Skeletal muscle tissue (tissue), 4 donors: ENCODE results near the gene IGFBP6. TPM values are rescaled to one million over a fixed set of nuclear protein-coding genes. Genes with fewer than 3 reads are reported as not detected.
A peak's percentile ranks its signal among the peaks of the same experiment; 100 is the strongest.

Source experiments
- H3K27ac ChIP-seq: one replicate; pipeline ENCODE4 v1.7.0; 2013; ENCODE audit warnings: mild to moderate bottlenecking, low read depth, low read length, inconsistent platforms
- H3K27me3 ChIP-seq, 3 donors: one replicate each; pipeline ENCODE4 v1.7.0; 2013; ENCODE audit warnings: low read length in 3 of 3; ENCODE audit not compliant: control insufficient read depth in 3 of 3, insufficient read depth in 3 of 3
- H3K36me3 ChIP-seq, 3 donors: one replicate each; pipeline ENCODE4 v1.7.0; 2013; ENCODE audit warnings: low read length in 3 of 3; ENCODE audit not compliant: control insufficient read depth in 3 of 3, insufficient read depth in 3 of 3
- H3K4me1 ChIP-seq, 3 donors: one replicate each; pipeline ENCODE4 v1.7.0; 2013; ENCODE audit warnings: low read length in 3 of 3, mild to moderate bottlenecking in 3 of 3; ENCODE audit not compliant: control insufficient read depth in 3 of 3, insufficient read depth in 3 of 3
- H3K4me3 ChIP-seq, 3 donors: one replicate each; pipeline ENCODE4 v1.7.0; 2013; ENCODE audit warnings: low read length in 3 of 3
- H3K9ac ChIP-seq, 3 donors: one replicate each; pipeline ENCODE4 v1.7.0; 2013; ENCODE audit warnings: low read length in 3 of 3, mild to moderate bottlenecking in 3 of 3, moderate library complexity in 2 of 3, low read depth in 1 of 3
- H3K9me3 ChIP-seq, 3 donors: one replicate each; pipeline ENCODE4 v1.7.0; 2013; ENCODE audit warnings: low read length in 3 of 3; ENCODE audit not compliant: control insufficient read depth in 3 of 3
- total RNA-seq: library from RNA; depleted of rRNA; stranded (reverse); fragments of >200 nt; gene quantifications from one replicate; pipeline ENCODE4 v1.2.3, GENCODE V29; 2014
- donor health status: Osteomylitis.

Gene IGFBP6, protein sequence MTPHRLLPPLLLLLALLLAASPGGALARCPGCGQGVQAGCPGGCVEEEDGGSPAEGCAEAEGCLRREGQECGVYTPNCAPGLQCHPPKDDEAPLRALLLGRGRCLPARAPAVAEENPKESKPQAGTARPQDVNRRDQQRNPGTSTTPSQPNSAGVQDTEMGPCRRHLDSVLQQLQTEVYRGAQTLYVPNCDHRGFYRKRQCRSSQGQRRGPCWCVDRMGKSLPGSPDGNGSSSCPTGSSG
- total RNA-seq = 89.8 TPM

DNA sequence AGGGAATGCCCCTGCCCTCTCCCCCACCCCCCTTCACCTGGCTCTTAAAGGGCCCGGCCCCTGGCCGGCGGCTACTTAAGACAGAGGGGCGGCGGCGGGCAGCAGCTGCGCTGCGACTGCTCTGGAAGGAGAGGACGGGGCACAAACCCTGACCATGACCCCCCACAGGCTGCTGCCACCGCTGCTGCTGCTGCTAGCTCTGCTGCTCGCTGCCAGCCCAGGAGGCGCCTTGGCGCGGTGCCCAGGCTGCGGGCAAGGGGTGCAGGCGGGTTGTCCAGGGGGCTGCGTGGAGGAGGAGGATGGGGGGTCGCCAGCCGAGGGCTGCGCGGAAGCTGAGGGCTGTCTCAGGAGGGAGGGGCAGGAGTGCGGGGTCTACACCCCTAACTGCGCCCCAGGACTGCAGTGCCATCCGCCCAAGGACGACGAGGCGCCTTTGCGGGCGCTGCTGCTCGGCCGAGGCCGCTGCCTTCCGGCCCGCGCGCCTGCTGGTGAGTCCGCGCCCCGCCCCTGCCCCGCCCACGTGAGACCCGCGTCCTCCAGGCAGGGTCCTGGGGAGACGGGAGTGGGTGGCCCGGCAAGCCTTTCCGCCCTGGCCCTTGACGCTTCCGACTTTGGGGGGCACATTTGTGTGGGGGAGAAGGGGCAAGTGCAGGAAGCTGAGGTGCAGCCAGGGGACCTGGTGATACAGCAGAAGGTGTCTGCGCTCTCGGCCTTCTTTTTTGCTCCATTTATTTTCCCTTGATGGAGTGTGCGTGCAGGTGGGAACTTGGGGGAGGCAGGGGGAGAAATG is at the start of gene IGFBP6:
IGFBP6 (plus strand) TSS at position 104 of the 790 bp plus-strand sequence; CDS start at position 155, 51 bp downstream.
- Histone ChIP-seq H3K27me3 (no peaks in the 10 kb centered on the region), H3K36me3 (peaks cover 0 to 2% (median 0%) of the 10 kb centered on the region in 3 donors), H3K9me3 (no peaks in the 10 kb centered on the region), H3K27ac (peak within 1 kb of the TSS; percentile 69), H3K4me1 (peaks cover 28 to 36% (median 31%) of the 10 kb centered on the region in 3 donors), H3K4me3 (peak within 1 kb of the TSS; percentile 73 to 83 (median 76)), H3K9ac (peak within 1 kb of the TSS; percentile 69 to 85 (median 70))

DNA sequence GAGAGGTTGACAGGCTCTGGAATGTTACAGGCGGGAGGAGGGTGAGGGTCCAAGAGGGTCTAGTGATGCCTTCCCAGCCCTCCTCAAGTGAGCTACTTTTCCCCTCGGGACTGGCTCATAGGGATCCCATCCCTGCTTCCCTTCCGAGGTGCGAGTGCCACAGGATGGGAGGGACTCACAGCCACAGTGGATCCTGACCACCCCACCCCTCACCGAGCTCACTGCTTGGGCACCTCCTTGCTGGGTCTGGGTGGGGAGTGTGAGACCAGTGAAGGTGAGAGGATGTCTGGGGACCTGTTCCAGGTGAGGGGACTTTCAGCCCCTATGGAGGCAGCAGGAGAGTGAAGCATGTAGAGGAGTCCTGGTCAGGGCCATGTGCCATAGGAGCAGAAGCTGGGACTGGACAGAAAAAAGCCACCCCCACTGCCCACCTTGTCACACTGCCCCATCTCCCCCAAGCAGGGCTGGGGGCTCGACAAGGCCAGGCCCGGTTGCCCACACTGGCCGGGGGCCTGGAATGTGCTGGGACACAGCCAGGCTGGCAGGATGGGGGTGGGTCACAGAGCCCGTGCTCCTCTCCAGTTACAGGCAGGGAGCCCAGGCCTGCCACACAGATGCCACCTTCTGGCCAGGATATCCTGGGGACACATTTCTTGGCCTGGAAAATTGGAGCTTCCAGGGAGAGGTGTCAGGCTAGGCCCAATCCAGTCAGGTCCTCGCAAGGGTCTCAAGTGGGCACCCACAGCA is 49.3 kb upstream of the IGFBP6 start:
- H3K36me3 ChIP-seq = peaks cover 0 to 8% (median 6%) of the 10 kb centered on the region in 3 donors
- H3K9ac ChIP-seq = peak overlapping the region; percentile 90 to 95 (median 92)
- no peaks in the 10 kb centered on the region for H3K27me3 ChIP-seq
- H3K27ac ChIP-seq = peak overlapping the region; percentile 95
- H3K9me3 ChIP-seq = no peaks in the 10 kb centered on the region
- peaks cover 81 to 86% (median 82%) of the 10 kb centered on the region in 3 donors for H3K4me1 ChIP-seq
- H3K4me3 ChIP-seq = peak overlapping the region; percentile 85 to 88 (median 87)

DNA sequence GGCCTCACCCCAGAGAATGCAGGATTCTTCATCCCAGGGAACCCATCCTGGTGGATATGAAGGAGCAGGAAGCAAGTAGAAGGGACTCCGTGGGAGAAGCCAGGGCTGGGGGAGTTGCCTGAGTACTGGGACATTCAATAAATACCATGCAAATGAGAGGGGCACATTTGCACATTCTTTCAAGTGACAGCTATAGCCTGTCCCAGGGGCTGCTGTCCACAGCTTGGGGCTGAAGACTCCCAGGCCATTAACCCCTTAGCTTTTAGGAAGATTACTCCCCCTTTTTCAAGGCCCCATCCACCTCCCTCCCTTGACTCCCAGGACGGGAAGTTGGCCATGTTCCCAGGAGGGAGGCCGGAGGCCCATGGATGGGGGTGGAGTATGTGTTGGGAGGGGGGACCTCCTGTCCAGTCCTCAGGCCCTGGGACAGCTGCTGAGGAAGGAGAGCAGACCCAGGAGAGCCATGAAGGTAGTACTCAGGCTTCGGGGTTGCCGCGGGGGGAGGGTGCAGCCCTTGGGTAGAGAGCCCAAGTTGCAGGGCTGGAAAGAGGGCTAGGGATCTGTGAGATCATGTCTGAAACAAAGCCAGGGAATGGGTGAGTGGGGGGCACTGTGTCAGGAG is 48.6 kb upstream of the IGFBP6 start:
- Histone ChIP-seq H3K36me3 (peaks cover 0 to 8% (median 8%) of the 10 kb centered on the region in 3 donors), H3K9me3 (no peaks in the 10 kb centered on the region), H3K4me3 (peak overlapping the region; percentile 85 to 88 (median 87)), H3K9ac (peak overlapping the region; percentile 90 to 95 (median 92)), H3K27ac (peak overlapping the region; percentile 95), H3K27me3 (no peaks in the 10 kb centered on the region), H3K4me1 (peaks cover 87 to 91% (median 87%) of the 10 kb centered on the region in 3 donors)

DNA sequence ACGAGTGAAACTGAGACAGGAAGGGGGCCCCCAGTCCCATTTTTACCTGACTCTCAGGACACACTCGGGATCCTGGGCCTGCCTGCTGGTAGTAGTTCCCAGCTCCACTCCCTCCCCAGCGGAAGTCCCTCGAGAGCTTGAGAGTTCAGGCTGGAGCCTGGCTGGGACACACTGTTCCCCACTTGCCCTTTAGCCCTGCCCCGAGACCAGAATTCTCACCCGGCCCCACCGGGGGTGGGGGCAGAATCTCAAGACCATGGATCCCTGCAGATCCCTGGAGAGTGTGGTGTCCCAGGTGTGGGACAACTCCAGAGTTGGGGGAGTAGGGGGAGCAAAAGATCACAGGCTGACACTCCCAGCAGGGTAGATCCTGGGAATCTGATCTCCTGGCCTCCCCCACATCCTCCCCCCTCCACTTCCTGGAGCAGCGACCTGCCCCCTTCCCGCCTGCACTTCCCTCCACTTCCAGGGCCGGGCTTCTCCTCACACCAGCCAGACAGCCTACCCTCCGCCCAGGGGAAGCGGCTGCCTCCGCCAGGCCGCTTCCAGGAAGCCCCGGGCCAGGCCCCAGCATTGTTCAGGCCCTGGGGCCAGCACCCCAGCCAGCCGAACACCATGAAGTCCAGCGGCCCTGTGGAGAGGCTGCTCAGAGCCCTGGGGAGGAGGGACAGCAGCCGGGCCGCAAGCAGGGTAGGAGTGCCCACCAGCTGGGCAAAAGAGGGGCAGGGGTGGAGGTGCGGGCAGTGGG is 47.7 kb upstream of the IGFBP6 start, which contains the start of gene TNS2:
TNS2 (plus strand) TSS at position 495 of the 748 bp plus-strand sequence; CDS start at position 616, 121 bp downstream.
- Histone ChIP-seq H3K9ac (peak within 1 kb of the TSS; percentile 90 to 95 (median 92)), H3K27ac (peak within 1 kb of the TSS; percentile 95), H3K9me3 (no peaks in the 10 kb centered on the region), H3K36me3 (peaks cover 0 to 8% (median 8%) of the 10 kb centered on the region in 3 donors), H3K4me3 (peak within 1 kb of the TSS; percentile 85 to 88 (median 87)), H3K4me1 (peaks cover 84 to 86% (median 84%) of the 10 kb centered on the region in 3 donors), H3K27me3 (no peaks in the 10 kb centered on the region)

DNA sequence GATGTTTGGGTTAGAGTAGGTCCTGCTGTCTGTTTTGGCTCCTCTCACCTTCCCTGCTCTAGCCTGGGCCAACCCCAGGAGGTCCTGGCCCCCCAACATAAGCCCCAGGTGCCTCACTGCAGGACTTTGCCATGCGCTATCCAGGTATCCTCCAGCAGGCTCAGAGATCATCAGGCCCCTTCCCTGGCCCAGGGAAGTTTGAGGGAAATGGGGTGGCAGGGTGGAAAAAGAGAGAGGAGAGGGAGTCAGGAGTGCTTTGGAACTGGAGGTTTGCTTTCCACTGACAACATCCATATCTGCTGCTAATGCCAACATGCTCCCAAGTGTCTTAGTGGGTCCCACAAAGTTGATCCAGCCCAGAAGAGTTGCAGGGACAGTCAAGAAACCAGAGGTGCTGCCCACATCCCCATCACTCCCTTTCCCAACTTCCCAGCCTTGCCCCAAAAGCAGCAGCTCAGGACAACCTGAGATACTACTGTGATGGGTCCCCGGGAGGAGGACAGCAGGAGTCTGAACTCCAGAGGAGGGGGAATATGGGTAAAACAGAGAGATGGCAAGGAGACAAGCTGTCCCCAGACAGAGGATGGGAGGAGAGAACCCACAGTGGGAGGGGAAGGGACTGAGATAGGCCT is 46.9 kb upstream of the IGFBP6 start:
- Histone ChIP-seq H3K27ac (peak overlapping the region; percentile 95), H3K9ac (peak overlapping the region; percentile 90 to 95 (median 92)), H3K4me1 (peaks cover 76 to 86% (median 83%) of the 10 kb centered on the region in 3 donors), H3K9me3 (no peaks in the 10 kb centered on the region), H3K4me3 (peak overlapping the region; percentile 85 to 88 (median 87)), H3K27me3 (no peaks in the 10 kb centered on the region), H3K36me3 (peaks cover 6 to 10% (median 10%) of the 10 kb centered on the region in 3 donors)

DNA sequence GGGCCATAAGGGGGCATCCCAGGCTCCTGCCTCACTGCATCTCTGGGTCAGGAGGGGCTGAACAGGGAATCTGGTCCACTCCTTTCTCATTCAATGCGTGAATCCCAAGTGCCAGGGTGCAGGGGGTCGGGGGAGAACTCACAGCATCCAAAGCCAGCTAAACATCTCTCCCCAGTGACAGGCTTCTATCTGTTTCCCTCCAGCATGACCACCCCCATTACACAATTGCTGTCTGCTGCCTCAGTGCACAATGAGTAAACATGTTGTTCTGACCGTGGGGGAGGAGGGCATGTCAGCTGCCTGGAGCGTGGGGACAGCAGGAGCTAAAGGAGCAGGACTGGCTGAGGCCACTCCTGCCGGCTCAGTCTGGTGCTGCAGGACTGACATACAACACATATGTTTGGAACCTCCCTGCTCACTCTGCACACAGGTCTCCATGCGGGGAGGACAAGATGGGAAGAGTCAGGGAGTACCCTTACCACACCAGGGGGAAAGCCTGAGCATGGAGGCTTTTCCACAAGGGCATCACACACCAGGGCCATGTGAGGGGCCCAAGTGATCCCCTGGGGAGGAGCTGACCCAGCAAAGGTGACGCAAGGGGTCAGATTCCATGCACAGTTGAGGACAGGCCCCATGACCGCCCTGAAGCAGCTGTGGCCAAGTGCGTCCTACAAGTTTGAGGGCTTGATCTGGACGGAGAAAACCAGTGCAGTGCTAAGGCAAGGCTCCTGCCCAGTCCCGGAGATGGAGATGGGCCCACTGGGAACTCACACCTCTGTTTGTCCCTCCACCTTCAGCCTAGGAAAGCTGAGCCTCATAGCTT is 46.2 kb upstream of the IGFBP6 start:
- H3K27me3 ChIP-seq = no peaks in the 10 kb centered on the region
- H3K4me3 ChIP-seq = peak overlapping the region; percentile 85 to 88 (median 87)
- peak overlapping the region; percentile 90 to 95 (median 92) for H3K9ac ChIP-seq
- H3K36me3 ChIP-seq = peaks cover 10 to 14% (median 14%) of the 10 kb centered on the region in 3 donors
- peak overlapping the region; percentile 95 for H3K27ac ChIP-seq
- no peaks in the 10 kb centered on the region for H3K9me3 ChIP-seq
- peaks cover 70 to 82% (median 79%) of the 10 kb centered on the region in 3 donors for H3K4me1 ChIP-seq

DNA sequence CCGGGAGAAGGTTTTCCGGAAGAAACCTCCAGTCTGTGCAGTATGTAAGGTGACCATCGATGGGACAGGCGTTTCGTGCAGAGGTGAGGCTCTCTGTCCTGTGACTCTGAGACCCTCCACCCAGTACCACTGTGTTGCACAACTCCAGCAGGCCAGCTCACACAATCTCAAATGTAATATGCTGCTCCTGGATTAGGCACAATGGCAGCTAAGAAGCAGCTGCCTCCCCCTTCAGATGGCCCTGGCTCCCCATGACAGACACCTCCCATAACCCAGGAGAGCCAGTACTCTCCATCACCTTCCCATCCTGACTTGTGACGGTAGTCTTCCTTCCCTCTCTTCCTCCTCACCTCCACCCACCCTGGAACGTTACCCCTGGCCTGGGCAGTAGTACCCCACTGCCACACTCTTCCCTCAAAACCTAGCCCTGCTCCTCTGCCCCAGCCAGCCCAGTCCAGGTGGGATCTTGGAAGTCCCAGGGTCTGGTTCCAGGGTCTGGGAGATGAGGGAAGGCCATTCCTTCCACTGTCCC is 45.5 kb upstream of the IGFBP6 start:
- H3K9ac ChIP-seq = peak overlapping the region; percentile 90 to 95 (median 92)

More for the DNA sequence above, 45.5 kb upstream of the IGFBP6 start:
- Histone ChIP-seq H3K9me3 (no peaks in the 10 kb centered on the region), H3K27ac (peak overlapping the region; percentile 95), H3K4me3 (peak overlapping the region; percentile 85 to 88 (median 87)), H3K4me1 (peaks cover 66 to 78% (median 77%) of the 10 kb centered on the region in 3 donors), H3K27me3 (no peaks in the 10 kb centered on the region), H3K36me3 (peaks cover 14 to 20% (median 19%) of the 10 kb centered on the region in 3 donors)
